H9 (cell line): Measurements from ENCODE around the gene PAFAH1B1. TPM values are rescaled to one million over a fixed set of nuclear protein-coding genes. Genes with fewer than 3 reads are reported as not detected.

ENCODE experiments used
- DNase-seq: peaks from one replicate; pipeline ENCODE4 v3.0.0-alpha.2; 2017
- H2AFZ ChIP-seq: one replicate; pipeline ENCODE4 v1.6.1; 2013; ENCODE audit warnings: mild to moderate bottlenecking, low read length, control low read depth, moderate library complexity
- H2AK5ac ChIP-seq: 2 replicates; pipeline ENCODE4 v1.6.1; 2013; ENCODE audit warnings: low read length, control low read depth, mixed read lengths; ENCODE audit not compliant: insufficient read length
- H2BK120ac ChIP-seq: one replicate; pipeline ENCODE4 v1.6.1; 2013; ENCODE audit warnings: low read depth, mild to moderate bottlenecking, low read length, control low read depth, inconsistent platforms; ENCODE audit not compliant: poor library complexity, severe bottlenecking
- H2BK12ac ChIP-seq: 2 replicates; pipeline ENCODE4 v1.6.1; 2013; ENCODE audit warnings: low read length, control low read depth, mixed read lengths, low read depth; ENCODE audit not compliant: insufficient read length
- H2BK15ac ChIP-seq: 2 replicates; pipeline ENCODE4 v1.6.1; 2013; ENCODE audit warnings: low read depth, low read length, control low read depth
- H2BK20ac ChIP-seq: one replicate; pipeline ENCODE4 v1.6.1; 2013; ENCODE audit warnings: low read depth, mild to moderate bottlenecking, low read length, control low read depth, inconsistent platforms; ENCODE audit not compliant: poor library complexity, severe bottlenecking
- H2BK5ac ChIP-seq: 2 replicates; pipeline ENCODE4 v1.6.1; 2013; ENCODE audit warnings: low read length, control low read depth, mixed read lengths; ENCODE audit not compliant: insufficient read length
- H3K14ac ChIP-seq: 2 replicates; pipeline ENCODE4 v1.6.1; 2013; ENCODE audit warnings: low read length, control low read depth; ENCODE audit not compliant: insufficient read depth
- H3K18ac ChIP-seq: 2 replicates; pipeline ENCODE4 v1.6.1; 2013; ENCODE audit warnings: low read depth, mild to moderate bottlenecking, mixed read lengths, low read length, control low read depth; ENCODE audit not compliant: insufficient read length
- H3K23ac ChIP-seq: 2 replicates; pipeline ENCODE4 v1.6.1; 2013; ENCODE audit warnings: low read length, control low read depth, mixed read lengths, low read depth; ENCODE audit not compliant: insufficient read length
- H3K23me2 ChIP-seq: 2 replicates; pipeline ENCODE4 v1.6.1; 2013; ENCODE audit warnings: low read depth, mild to moderate bottlenecking, mixed read lengths, low read length, control low read depth; ENCODE audit not compliant: insufficient read length, poor library complexity, severe bottlenecking
- H3K27ac ChIP-seq: 2 replicates; pipeline ENCODE4 v1.5.1; 2013; ENCODE audit warnings: low read length, control low read depth, mixed read lengths, low read depth; ENCODE audit not compliant: insufficient read length
- H3K27me3 ChIP-seq: 2 replicates; pipeline ENCODE4 v1.6.1; 2013; ENCODE audit warnings: low read length, control low read depth, inconsistent platforms; ENCODE audit not compliant: insufficient read depth
- H3K4ac ChIP-seq: 2 replicates; pipeline ENCODE4 v1.6.1; 2013; ENCODE audit warnings: low read depth, mild to moderate bottlenecking, control low read depth, inconsistent platforms, low read length, moderate library complexity
- H3K4me1 ChIP-seq: 2 replicates; pipeline ENCODE4 v1.6.1; 2013; ENCODE audit warnings: low read length, control low read depth, inconsistent platforms; ENCODE audit not compliant: insufficient read depth
- H3K4me2 ChIP-seq: 2 replicates; pipeline ENCODE4 v1.6.1; 2013; ENCODE audit warnings: low read length, control low read depth, mixed read lengths; ENCODE audit not compliant: insufficient read length, insufficient read depth
- H3K56ac ChIP-seq: 2 replicates; pipeline ENCODE4 v1.6.1; 2013; ENCODE audit warnings: low read depth, mild to moderate bottlenecking, mixed read lengths, low read length, control low read depth; ENCODE audit not compliant: insufficient read length
- H3K79me1 ChIP-seq: 2 replicates; pipeline ENCODE4 v1.6.1; 2013; ENCODE audit warnings: low read depth, mild to moderate bottlenecking, moderate library complexity, low read length, control low read depth, inconsistent platforms; ENCODE audit not compliant: insufficient read depth, poor library complexity, severe bottlenecking
- H3K79me2 ChIP-seq: 2 replicates; pipeline ENCODE4 v1.6.1; 2013; ENCODE audit warnings: low read length, control low read depth, inconsistent platforms; ENCODE audit not compliant: insufficient read depth
- H3K9ac ChIP-seq: 2 replicates; pipeline ENCODE4 v1.6.1; 2013; ENCODE audit warnings: low read length, control low read depth, mixed read lengths; ENCODE audit not compliant: insufficient read length; ENCODE audit errors: extremely low read depth
- H3K9me3 ChIP-seq: one replicate; pipeline ENCODE4 v1.6.1; 2013; ENCODE audit warnings: low read depth, low read length, inconsistent platforms; ENCODE audit not compliant: control insufficient read depth
- H3T11ph ChIP-seq: one replicate; pipeline ENCODE4 v1.6.1; 2013; ENCODE audit warnings: mild to moderate bottlenecking, low read length, control low read depth, inconsistent platforms
- H4K20me1 ChIP-seq: one replicate; pipeline ENCODE4 v1.6.1; 2013; ENCODE audit not compliant: control insufficient read depth, insufficient read length, insufficient read depth
- H4K5ac ChIP-seq: 2 replicates; pipeline ENCODE4 v1.6.1; 2013; ENCODE audit warnings: low read depth, mild to moderate bottlenecking, mixed read lengths, low read length, control low read depth; ENCODE audit not compliant: insufficient read length
- H4K8ac ChIP-seq: replicated peaks from 2 replicates; pipeline ENCODE4 v1.6.1; 2013; ENCODE audit warnings: low read length, control low read depth, mixed read lengths, low read depth; ENCODE audit not compliant: insufficient read length
- H4K91ac ChIP-seq: 2 replicates; pipeline ENCODE4 v1.6.1; 2013; ENCODE audit warnings: low read depth, mild to moderate bottlenecking, moderate library complexity, mixed read lengths, low read length, control low read depth; ENCODE audit not compliant: insufficient read length
- H3K27ac Mint-ChIP-seq, 3 experiments: 2 replicates in 2 of 3; 3 replicates in 1 of 3; pipeline ENCODE4 v1.8.0; 2020 to 2021; ENCODE audit warnings: mixed read lengths in 3 of 3, mild to moderate bottlenecking in 1 of 3, moderate library complexity in 1 of 3
- H3K27me3 Mint-ChIP-seq: 2 replicates; pipeline ENCODE4 v1.8.0; 2021; ENCODE audit warnings: low read depth, mild to moderate bottlenecking, moderate library complexity, mixed read lengths
- H3K36me3 Mint-ChIP-seq, 3 experiments: 2 replicates in 2 of 3; 3 replicates in 1 of 3; pipeline ENCODE4 v1.8.0; 2020 to 2021; ENCODE audit warnings: low read depth in 3 of 3, mixed read lengths in 3 of 3; ENCODE audit not compliant: insufficient read depth in 1 of 3
- H3K4me1 Mint-ChIP-seq, 2 experiments: 2 replicates each; pipeline ENCODE4 v1.8.0; 2020; ENCODE audit warnings: mixed read lengths in 2 of 2
- H3K4me3 Mint-ChIP-seq, 2 experiments: 2 replicates in 1 of 2; 3 replicates in 1 of 2; pipeline ENCODE4 v1.8.0; 2020 to 2021; ENCODE audit warnings: mild to moderate bottlenecking in 2 of 2, mixed read lengths in 2 of 2, moderate library complexity in 1 of 2
- H3K9me3 Mint-ChIP-seq, 2 experiments: 2 replicates in 1 of 2; 3 replicates in 1 of 2; pipeline ENCODE4 v1.8.0; 2020; ENCODE audit warnings: mild to moderate bottlenecking in 2 of 2, mixed read lengths in 2 of 2, moderate library complexity in 1 of 2
- CTCF ChIP-seq: fragments of 200-600 bp; sonication (generic); conservative IDR thresholded peaks from 3 replicates; pipeline ENCODE4 v1.8.0; 2021; ENCODE audit warnings: antibody characterized with exemption, mild to moderate bottlenecking
- WGBS: extraction: QIAGEN DNeasy Blood & Tissue Kit; methylation state at CpG from one replicate; pipeline ENCODE4 v1.1.7; 2013; ENCODE audit warnings: missing lambda C conversion rate, low lambda C conversion rate, mixed read lengths; ENCODE audit not compliant: insufficient read length; ENCODE audit errors: extremely low coverage; 5-methylcytosine and 5-hydroxymethylcytosine counted together
- total RNA-seq: library from RNA; stranded (reverse); gene quantifications from 2 replicates; pipeline ENCODE4 v1.2.1, GENCODE V29; 2021

The PAFAH1B1 gene
- total RNA-seq, 1 experiment from 2014 or later, result 134 TPM

GRCh38 chr17:2722611-2723010 lies 129.2 kb downstream of the PAFAH1B1 start:
- H2AFZ ChIP-seq, result no peak overlapping the region
- no peak overlapping the region for H2AK5ac ChIP-seq
- no peak overlapping the region for H2BK120ac ChIP-seq
- H3K23me2 ChIP-seq, result peaks cover 3% of the 10 kb centered on the region
- no peak overlapping the region for H3K23ac ChIP-seq
- peaks cover 9% of the 10 kb centered on the region for H3K27me3 Mint-ChIP-seq
- WGBS, result no CpG with 5 or more reads among the region's 10 CpGs
- no peak overlapping the region for H2BK20ac ChIP-seq
- no peak overlapping the region for H2BK12ac ChIP-seq
- no peak overlapping the region for H3K4me2 ChIP-seq
- H3K79me2 ChIP-seq, result no peaks in the 10 kb centered on the region
- H3K27ac ChIP-seq, result no peak overlapping the region
- no peak overlapping the region for H3K14ac ChIP-seq
- H3K79me1 ChIP-seq, result no peaks in the 10 kb centered on the region
- H3K18ac ChIP-seq, result no peak overlapping the region
- DNase-seq, result peak; percentile 38
- no peak for TF ChIP-seq CTCF
- peaks cover 0 to 12% (median 9%) of the 10 kb centered on the region in 3 experiments; a peak in 4 of 7 replicates for H3K36me3 Mint-ChIP-seq
- H3K9me3 ChIP-seq, result no peaks in the 10 kb centered on the region
- no peaks in the 10 kb centered on the region for H3K27me3 ChIP-seq
- no peak overlapping the region for H2BK15ac ChIP-seq
- no peak overlapping the region for H3K56ac ChIP-seq
- H4K20me1 ChIP-seq, result no peaks in the 10 kb centered on the region
- H3K9ac ChIP-seq, result no peak overlapping the region
- H3K4me1 Mint-ChIP-seq, result peaks cover 13 to 50% of the 10 kb centered on the region in 2 experiments
- H3K27ac Mint-ChIP-seq, result no peak overlapping the region
- no peak overlapping the region for H3K4me3 Mint-ChIP-seq
- H3T11ph ChIP-seq, result no peak overlapping the region
- H4K5ac ChIP-seq, result no peak overlapping the region
- H4K8ac ChIP-seq, result no peak overlapping the region
- H3K4me1 ChIP-seq, result peaks cover 6% of the 10 kb centered on the region; the same call in 1 of the 2 replicates
- H3K9me3 Mint-ChIP-seq, result no peaks in the 10 kb centered on the region
- no peak overlapping the region for H4K91ac ChIP-seq
- H2BK5ac ChIP-seq, result no peak overlapping the region
- H3K4ac ChIP-seq, result no peak overlapping the region
